Fibroblast of pulmonary artery (primary cell): ENCODE measurements around the gene FYCO1.

Source experiments
- DNase-seq: peaks from one replicate; pipeline ENCODE4 v3.0.0-alpha.2; 2010; ENCODE audit warnings: low read depth
- H3K4me3 ChIP-seq: replicated peaks from 2 replicates; pipeline ENCODE4 v1.5.1; 2011; ENCODE audit warnings: low read depth, mild to moderate bottlenecking, control low read depth, low read length, moderate library complexity
- TF ChIP-seq, protein P1 (sequence below): IDR thresholded peaks from 2 replicates; pipeline ENCODE4 v1.5.1; 2011; ENCODE audit warnings: mild to moderate bottlenecking, control low read depth, low read length, inconsistent platforms; ENCODE audit errors: missing control alignments

Gene FYCO1

DNA sequence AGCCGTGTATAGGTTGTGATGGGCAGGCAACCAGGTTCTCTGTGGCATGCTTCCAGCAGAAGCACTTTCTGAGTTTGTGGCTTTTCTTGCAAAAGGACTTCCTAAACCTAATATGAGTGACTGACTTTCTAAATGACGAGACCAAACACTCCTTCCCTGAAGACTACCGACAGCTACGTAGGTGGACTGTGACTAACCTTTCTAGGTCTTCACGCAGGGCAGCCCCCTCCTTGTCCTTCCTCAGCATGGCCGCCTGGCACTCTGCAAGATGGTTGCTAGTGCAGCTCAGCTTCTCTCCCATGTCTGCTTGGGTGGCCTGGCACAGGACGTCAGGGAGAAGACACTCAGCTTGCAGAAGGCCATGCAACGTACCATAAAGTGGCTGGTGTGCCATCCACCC lies 31.5 kb downstream of the FYCO1 start:
- TF ChIP-seq, protein P1, sequence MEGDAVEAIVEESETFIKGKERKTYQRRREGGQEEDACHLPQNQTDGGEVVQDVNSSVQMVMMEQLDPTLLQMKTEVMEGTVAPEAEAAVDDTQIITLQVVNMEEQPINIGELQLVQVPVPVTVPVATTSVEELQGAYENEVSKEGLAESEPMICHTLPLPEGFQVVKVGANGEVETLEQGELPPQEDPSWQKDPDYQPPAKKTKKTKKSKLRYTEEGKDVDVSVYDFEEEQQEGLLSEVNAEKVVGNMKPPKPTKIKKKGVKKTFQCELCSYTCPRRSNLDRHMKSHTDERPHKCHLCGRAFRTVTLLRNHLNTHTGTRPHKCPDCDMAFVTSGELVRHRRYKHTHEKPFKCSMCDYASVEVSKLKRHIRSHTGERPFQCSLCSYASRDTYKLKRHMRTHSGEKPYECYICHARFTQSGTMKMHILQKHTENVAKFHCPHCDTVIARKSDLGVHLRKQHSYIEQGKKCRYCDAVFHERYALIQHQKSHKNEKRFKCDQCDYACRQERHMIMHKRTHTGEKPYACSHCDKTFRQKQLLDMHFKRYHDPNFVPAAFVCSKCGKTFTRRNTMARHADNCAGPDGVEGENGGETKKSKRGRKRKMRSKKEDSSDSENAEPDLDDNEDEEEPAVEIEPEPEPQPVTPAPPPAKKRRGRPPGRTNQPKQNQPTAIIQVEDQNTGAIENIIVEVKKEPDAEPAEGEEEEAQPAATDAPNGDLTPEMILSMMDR, result no peak
- DNase-seq, result no peak
- no peak overlapping the region for H3K4me3 ChIP-seq

DNA sequence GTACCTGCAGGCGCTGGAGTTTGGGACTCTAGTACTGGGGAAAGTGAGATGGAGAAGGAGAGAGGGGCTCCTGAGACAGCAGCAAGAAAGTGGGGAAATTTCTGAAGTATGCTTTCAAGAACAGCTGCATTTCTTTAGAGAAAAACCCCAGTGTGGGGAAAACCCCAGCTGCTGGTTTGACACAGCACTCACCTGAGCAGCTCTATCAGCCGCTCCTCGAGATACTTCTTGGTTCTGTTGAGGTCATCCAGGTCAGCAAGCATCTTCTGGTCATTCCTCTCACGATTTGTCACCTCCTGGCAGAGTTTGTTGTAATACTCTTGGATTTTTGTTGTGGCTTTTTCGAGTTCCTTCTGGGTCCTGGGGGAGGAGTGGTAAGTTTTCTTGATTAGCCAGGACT lies 33.6 kb downstream of the FYCO1 start:
- TF ChIP-seq, protein P1, result no peak
- H3K4me3 ChIP-seq, result no peak overlapping the region
- DNase-seq, result no peak

DNA sequence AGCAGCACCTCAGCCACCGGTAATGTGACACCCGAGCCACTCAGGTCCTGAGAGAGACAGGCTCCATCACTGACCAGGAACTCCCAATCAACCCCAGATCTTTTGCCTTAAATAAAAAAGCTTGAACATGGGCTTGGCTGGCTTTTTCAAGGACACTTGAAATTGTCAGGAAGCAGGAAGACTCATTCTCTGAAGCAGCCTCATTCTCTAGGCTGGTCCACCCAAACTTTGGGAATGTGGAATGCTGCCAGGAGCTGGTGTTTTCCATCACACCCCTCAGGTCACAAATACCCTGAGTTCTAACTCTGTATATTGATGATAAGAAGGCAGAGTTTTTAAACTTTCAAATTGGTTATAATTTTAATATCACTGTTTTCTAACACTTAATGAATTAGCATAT lies 35.3 kb downstream of the FYCO1 start:
- H3K4me3 ChIP-seq, result no peak overlapping the region
- no peak for DNase-seq
- TF ChIP-seq, protein P1, result no peak

DNA sequence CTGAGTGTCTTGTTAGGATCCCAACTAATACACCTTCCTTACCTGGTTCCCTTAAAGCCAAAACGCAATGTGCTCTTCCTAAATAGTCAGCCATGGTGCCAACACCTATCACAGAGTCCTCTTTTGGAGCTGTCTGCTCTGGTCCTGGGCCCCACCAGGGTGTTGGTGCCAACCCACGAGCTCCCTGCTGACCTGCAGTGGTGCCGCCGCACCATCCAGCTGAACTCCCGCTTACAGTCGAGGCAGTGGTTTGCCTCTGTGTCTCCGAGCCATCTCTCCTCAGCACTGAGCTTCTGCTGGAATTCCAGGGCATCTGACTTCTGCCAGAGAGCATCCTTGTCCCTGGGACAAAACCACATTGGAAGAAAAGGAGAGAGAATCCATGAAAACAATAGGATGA lies 36.4 kb downstream of the FYCO1 start:
- H3K4me3 ChIP-seq, result no peak overlapping the region
- DNase-seq, result no peak
- TF ChIP-seq, protein P1, result no peak

DNA sequence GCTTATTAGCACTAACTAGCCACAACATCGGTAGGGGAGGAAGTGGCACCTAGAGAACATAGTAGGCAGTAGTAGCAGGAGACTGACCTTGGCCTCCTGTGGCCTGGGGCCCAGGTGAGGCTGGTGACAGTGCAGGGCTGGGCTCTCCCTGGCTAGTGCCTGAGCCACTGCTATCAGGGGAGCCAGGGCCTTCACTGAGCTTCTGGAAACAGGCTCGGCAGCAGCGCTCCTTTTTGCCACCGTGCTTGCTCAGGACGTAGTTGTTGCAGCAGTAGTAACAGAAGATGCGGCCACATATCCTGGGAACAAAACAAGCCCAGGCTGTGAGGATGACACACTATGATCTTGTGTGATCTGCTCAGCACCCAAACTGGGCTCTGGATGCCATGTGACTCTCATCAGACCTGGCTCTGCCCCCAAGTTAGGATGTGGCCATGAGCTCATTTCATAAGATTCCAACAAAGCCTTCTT lies 37.3 kb downstream of the FYCO1 start:
- TF ChIP-seq, protein P1, result no peak
- DNase-seq, result no peak
- no peak overlapping the region for H3K4me3 ChIP-seq

DNA sequence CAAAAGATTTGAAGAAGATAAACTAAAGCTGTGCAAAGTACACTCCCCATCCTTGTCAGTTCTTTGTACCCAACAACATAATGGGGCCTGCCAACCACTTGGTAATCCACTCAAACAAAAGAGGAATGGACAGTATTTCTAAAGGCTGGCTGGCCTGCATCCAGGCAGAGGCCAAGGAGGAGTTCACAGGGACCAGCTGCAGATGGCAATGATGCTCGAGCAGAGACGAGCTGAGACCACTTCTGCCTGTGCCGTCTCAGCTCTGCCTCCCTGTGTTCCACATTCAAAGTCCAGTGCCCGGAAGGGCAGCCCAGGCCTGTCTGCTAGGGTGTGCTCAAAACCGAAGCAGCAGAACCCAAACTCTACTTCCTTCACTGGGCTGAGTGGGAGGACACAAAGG lies 38.0 kb downstream of the FYCO1 start:
- no peak for DNase-seq
- H3K4me3 ChIP-seq, result no peak overlapping the region
- TF ChIP-seq, protein P1, result no peak

DNA sequence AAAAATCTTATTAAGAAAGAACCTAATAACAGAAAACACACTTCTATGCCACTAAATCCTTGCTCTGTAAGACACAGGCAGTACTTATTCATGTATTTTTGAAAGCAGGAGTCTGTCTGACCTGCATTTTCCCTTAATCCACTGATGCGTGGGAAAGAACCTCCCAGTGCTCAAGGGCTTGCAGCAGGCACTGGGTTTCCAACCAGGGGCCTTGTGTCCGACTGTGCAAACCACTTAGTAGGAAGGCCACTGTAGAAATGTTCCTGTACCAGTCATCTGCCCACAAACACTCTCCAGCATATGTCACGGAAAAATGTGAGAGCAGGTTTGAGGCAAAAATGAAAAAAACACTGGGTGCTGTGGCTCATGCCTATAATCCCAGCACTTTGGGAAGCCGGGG lies 39.9 kb downstream of the FYCO1 start:
- TF ChIP-seq, protein P1, result no peak
- no peak overlapping the region for H3K4me3 ChIP-seq
- no peak for DNase-seq
